Dedifferentiated amniotic fluid mesenchymal stem cell (primary cell): ENCODE data around the gene AZU1.
A peak's percentile ranks its signal among the peaks of the same experiment; 100 is the strongest.
"Not testable (repeated sequence)": the region's sequence is repeated elsewhere in the genome, so short reads cannot be mapped to it uniquely, and the experiment has no call there.

Source experiments
- DNase-seq: peaks from one replicate; pipeline ENCODE4 v3.0.0-alpha.2; 2016; ENCODE audit errors: extremely low spot score

AZU1 gene

GRCh38 chr19:829129-829758, 1.6 kb downstream of the AZU1 start:
- no peak for DNase-seq

- DNase-seq = no peak
These were observed 4.1 kb downstream of the AZU1 start for GRCh38 chr19:831407-832369.

- DNase-seq = no peak
These were observed 6.6 kb downstream of the AZU1 start for GRCh38 chr19:834216-834615.

GRCh38 chr19:835210-835810, 7.7 kb downstream of the AZU1 start:
- no peak for DNase-seq

- no peak for DNase-seq
These were observed 13.0 kb downstream of the AZU1 start, which contains the start of gene PRTN3 for GRCh38 chr19:840519-841206. Gene PRTN3 (plus strand): TSS chr19:840999. CDS start chr19:841009, 10 bp downstream.

GRCh38 chr19:842802-843179, 15.2 kb downstream of the AZU1 start:
- not testable (repeated sequence) for DNase-seq

- DNase-seq = no peak
These were observed 15.7 kb downstream of the AZU1 start for GRCh38 chr19:843180-843835.

GRCh38 chr19:843836-844545, 16.4 kb downstream of the AZU1 start:
- no peak for DNase-seq

GRCh38 chr19:844546-844971, 16.9 kb downstream of the AZU1 start:
- no peak for DNase-seq

- no peak for DNase-seq
These were observed 18.3 kb downstream of the AZU1 start for GRCh38 chr19:845707-846521.

- DNase-seq = no peak
These were observed 20.8 kb downstream of the AZU1 start for GRCh38 chr19:848386-848921.

GRCh38 chr19:849195-849594, 21.6 kb downstream of the AZU1 start:
- not testable (repeated sequence) for DNase-seq

GRCh38 chr19:850221-850978, 22.8 kb downstream of the AZU1 start:
- peak; percentile 89 for DNase-seq

GRCh38 chr19:850979-851335, 23.3 kb downstream of the AZU1 start:
- no peak for DNase-seq

- no peak for DNase-seq
These were observed 24.7 kb downstream of the AZU1 start, which contains the start of gene ELANE for GRCh38 chr19:852136-853013. Gene ELANE (plus strand): TSS chr19:852303. CDS start chr19:852329, 26 bp downstream.

- no peak for DNase-seq
These were observed 25.5 kb downstream of the AZU1 start for GRCh38 chr19:853014-853585.

GRCh38 chr19:853614-854220, 26.1 kb downstream of the AZU1 start:
- not testable (repeated sequence) for DNase-seq
